ENCODE data around the gene CCDC192.
A peak's percentile ranks its signal among the peaks of the same experiment; 100 is the strongest.

CCDC192 gene

DNA sequence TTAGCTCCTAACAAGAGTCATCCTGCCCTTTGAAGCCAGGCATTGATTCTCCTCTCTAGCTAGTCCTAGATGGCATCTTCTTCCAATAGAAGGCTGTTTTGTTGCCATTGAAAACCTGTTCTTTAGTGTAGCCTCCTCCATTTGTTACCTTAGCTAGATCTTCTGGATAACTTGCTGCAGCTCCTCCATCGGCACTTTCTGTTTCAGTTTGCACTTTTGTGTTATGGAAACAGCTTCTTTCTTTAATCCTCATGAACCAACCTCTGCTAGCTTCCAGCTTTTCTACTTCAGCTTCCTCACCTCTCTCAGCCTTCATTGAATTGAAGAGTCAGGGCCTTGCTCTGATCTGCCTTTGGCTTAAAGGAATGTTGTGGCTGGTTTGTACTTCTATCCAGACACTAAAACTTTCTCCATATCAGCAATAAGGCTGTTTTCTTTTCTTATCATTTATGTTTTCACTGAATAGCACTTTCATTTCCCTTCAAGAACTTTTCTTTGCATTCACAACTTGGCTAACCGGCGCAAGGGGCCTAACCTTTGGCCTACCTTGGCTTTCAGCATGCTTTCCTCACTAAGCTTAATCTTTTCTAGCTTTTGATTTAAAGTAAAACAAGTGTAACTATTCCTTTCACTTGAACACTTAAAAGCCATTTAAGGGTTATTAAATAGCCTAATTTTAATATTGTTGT, 213.8 kb downstream of the CCDC192 start:
- no peak for DNase-seq (ENCODE audit: low read depth in 2 of 3, low spot score in 2 of 3)

DNA sequence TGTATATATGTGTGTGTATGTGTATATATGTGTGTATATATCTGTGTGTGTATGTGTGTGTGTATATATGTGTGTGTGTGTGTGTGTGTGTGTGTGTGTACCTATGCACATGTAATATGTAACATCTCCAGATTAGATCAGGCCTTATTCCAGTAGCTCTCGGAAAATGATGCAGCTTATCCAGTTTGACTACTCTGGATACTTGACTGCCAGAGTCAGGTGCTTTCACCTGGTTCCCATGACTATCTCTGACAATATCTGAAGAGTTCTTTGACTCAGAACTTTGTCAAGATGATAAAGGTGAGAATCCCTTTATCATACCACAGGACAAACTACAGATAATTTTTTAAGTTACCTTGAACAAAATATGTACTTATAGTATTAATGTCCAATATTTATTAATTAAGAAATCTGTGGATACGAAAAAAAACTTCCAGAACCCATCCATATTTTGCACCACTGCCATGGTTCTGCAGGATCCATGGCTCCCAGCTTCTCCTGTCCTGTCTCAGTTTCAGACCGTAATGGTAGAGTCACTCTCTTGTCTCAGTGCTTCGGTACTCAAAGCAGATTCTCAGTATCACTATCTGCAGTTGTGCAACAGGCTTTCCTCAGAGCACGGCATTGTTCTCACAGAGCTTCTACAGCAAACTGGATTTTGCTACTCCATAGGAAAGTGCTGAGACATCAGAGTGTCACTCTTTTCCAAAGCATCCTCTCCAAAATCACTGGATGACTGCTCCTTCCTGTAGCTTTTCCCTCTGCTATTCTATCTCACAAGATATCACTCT, 216.0 kb downstream of the CCDC192 start:
- DNase-seq (ENCODE audit: low read depth in 2 of 3, low spot score in 2 of 3) = no peak

DNA sequence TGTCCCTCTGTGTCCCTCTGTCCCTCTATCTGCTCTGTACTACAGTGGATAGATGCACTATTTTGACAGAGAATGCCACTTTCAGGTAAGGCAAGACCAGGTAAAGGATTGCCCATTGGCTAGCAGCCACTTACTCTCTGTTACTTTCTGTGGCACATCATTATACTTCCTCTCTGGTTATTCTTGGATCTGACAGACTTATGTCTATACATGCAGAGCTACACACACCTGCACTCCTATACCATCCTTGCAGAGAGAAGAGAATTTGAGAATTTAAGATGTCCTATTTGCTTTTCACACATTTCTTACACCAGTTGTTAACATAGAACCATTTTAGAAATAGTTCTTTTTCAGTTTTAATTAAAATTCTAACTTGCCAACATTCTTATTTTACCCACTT, 216.6 kb downstream of the CCDC192 start:
- no peak for DNase-seq (ENCODE audit: low read depth in 2 of 3, low spot score in 2 of 3)

DNA sequence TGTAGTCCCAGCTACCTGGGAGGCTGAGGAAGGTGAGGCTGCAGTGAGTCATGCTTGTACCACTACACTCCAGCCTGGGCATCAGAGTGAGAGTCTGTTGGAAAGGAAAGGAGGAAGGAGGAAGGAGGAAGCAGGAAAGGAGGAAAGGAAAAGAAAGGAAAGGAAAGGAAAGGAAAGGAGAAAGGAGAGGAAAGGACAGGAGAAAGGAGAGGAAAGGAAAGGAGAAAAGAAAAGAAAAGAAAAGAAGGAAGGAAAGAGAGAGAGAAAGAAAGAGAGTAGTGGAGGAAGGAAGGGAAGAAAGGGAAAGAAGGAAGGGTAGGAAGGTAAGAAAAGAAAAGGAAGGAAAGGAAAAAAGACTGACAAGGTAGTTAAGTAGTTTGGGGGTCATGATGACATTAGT, 217.7 kb downstream of the CCDC192 start:
- DNase-seq (ENCODE audit: low read depth in 2 of 3, low spot score in 2 of 3) = no peak

DNA sequence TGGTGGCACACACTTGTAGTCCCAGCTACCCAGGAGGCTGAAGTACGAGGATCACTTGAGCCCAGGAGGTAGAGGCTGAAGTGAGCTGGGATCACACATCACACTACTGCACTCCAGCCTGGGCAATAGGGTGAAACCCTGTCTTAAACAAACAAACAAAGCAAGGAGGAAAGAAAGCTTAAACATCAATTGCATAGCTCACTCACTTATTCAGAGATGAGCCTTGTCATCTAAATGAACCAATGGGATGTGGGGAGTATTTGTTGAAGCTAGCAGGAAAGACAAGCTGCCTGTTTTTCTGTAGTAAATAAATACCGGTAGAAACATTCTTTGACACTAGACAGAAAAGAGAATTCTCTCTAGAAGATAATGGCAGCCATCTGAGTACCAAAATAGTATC, 219.4 kb downstream of the CCDC192 start:
- DNase-seq (ENCODE audit: low read depth in 2 of 3, low spot score in 2 of 3) = no peak

DNA sequence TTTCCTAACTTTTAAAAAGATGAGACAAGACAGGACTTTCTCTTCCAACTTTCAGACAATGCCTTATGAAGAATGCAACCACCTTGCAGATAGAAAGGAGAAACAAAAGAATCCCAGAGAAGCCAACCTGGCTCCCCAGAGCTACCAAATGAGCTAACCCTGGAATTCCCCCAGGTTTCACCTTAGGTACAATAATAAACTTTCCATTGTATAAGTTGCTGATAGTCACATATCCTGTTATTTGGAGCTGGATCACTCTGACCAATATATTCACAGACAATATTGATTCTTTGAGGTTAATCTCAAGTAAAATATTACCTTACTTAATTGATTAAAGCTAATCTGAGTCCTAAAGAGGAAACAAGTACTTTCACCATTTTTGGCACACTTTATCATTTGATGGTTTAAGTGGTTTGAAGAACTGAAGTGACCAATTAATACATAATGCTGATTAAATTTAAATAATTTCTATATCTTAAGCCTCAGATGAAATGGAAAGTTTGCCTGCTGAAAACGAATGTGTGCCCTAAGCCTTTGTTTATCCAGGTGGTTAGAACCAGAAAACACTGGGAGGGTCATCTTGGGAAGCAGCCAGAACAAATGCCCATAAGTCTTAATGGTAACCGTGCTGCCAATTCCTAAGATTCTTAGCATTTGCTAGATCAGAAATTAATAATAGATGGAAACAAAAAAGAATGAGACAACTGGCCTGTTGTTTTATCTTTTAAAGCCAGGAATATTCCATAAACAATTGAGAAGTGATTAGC, 220.8 kb downstream of the CCDC192 start:
- no peak for DNase-seq (ENCODE audit: low read depth in 2 of 3, low spot score in 2 of 3)

DNA sequence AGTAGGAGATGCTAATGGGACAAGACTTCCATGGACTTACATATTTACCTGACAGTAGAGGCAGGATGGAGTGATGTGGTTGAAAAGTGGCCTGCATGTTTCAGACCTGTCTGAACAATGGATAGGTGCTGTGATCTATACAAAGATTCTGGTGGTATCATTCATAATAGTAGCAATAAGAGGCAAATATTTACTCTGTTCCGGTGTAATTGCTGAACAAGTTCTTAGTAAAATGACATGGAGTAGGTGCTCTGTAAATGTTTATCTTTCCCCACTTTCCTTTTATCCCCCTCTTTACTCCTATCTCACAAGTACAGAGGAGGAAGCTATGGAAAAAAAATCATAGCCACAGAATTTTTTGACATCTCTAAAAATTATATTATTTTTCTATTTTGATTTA, 221.4 kb downstream of the CCDC192 start:
- DNase-seq (ENCODE audit: low read depth in 2 of 3, low spot score in 2 of 3) = no peak

DNA sequence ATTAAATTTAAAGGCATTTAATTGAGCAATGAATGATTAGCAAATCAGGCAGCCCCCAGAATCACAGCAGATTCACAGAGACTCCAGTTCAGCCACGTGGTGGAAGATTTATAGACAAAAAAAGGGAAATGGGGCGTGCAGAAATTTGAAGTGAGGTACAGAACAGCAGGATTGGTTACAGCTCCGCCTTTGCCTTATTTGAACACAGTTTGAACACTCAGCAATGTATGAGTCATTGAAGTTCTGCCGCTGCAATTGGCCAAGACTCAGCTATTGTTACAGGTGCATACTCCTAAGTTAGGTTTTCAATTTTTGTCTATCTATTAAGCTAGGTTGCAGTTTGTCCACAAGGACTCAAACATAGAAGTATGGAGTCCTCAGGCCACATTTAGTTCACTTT, 222.7 kb downstream of the CCDC192 start:
- DNase-seq (ENCODE audit: low read depth in 2 of 3, low spot score in 2 of 3) = no peak

DNA sequence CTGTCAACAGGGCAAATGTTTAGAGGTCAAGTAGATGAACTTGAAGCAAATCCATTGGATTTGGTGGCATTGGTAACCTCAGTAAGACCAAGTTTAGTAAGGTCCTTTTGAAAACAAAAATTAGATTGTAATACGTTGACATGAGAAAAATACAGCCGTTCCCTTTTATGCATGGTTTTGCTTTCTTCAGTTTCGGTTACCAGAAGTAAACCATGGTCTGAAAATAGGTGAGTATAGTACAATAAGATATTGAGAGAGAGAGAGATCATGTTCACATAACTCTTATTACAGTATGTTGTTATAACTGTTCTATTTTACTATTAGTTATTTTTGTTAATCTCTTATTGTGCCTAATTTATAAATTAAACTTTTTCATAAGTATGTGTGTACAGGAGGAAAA, 223.8 kb downstream of the CCDC192 start:
- no peak for DNase-seq (ENCODE audit: low read depth in 2 of 3, low spot score in 2 of 3)

DNA sequence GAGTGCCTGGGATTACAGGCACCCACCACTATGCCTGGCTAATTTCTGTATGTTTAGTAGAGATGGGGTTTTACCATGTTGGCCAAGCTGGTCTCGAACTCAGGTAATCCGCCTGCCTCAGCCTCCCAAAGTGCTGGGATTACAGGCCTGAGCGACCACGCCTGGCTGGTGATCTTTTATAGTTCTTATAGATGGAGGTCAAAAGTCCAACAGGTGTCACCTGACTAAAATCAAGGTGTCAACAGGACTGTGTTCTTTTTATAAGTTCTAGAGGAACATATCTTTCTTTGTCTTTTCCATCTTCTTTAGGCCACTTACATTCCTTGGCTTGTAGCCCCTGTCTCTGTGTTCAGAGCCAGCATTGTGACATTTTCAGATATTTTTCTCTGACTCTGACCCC, 224.9 kb downstream of the CCDC192 start:
- DNase-seq (ENCODE audit: low read depth in 2 of 3, low spot score in 2 of 3) = no peak

DNA sequence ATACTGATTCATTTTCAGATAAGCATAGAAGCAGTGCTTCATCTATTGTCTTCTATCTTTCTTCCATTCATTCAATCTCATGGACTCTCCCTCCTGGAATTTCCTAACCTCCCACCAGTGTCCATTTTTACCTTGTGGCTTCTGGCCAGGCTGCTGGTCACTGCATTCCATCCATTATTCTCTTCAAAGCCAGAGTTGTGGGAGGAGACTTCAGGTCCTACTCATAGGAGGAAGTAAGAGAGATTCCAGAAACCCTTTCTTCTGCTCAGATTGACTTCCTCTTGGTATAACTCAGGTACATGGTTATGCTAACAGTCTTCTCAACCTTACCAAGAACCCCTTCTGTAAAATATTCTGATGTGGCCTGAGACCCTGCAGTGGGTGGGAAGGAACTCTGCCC, 227.1 kb downstream of the CCDC192 start:
- DNase-seq (ENCODE audit: low read depth in 2 of 3, low spot score in 2 of 3) = no peak

DNA sequence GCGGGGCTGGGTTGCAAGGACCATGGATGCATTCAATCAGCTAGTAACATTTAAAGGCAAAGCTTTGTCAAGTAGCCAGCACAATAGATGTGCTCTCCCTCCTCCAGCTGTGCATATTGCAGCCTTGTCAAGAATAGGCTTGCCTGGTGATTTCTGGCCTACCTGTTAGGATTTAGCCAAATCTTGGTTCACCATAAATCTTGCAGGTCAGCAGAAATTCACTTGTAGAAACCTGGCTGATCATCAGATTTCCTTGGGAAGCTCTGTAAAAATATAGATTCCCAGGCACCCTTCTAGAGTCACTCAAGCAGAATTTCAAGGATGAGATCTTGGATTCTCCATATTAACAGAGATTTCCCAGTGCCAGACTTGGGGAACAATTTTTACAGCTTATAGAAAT, 228.2 kb downstream of the CCDC192 start:
- DNase-seq (ENCODE audit: low read depth in 2 of 3, low spot score in 2 of 3) = no peak

DNA sequence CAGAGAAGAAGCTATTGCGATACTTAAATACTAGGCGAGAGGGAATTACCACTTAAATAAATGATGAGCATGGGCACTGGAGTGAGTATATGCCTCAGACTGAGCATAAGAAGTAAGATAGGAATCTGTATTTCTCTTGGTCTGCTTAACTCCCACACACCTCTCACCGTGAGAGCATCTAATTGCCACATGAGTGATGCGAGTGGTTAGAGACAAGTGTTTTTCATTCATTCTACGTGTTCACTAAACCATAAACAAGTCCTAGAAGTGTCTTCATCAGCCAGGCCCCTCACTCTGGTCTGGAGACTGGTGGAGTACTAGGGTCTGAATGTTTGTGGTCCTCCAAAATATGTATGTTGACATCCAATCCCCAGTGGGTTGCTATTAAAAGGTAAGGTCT, 230.2 kb downstream of the CCDC192 start:
- DNase-seq (ENCODE audit: low read depth in 2 of 3, low spot score in 2 of 3) = no peak

DNA sequence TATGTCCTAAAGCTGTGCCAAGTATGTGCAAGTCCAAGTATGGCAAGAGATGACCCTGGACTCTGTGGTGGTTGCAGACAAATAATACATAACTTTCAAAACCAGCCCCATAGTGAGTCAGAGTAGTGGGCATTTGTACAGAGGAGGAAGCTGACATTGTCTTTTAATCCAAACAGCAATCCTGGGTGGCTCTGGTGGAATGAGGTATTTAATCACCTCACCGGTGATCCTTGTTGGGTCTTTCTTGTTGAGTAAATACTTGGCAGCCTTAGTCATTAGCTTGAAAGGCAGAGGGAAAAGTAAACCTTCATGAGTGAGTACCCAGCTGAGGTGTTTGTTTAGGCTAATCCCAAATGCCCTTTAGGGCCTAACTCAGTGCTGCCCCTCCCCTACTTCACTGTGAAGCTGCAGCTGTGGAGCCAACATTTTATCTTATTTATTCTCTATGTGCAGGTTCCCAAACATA, 231.6 kb downstream of the CCDC192 start:
- DNase-seq (ENCODE audit: low read depth in 2 of 3, low spot score in 2 of 3) = no peak

DNA sequence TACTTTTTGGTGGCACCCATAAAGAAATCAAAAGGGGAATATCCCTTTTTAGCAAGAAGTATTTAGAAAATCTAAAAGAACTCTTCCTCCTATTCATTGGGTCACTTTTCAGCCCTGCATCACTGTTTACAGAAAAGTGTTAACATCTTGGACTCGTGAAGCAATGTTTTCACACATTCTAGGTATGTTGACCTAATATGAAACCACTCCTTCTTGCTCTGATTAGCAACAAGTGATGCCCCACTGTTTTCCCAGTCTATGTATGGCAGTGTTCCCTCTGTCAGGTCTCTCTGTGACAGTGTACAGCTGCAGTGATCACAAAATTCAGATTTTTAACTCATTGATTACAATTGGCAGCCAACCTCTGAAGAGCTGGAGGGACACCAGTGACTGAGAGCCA, 232.2 kb downstream of the CCDC192 start:
- no peak for DNase-seq (ENCODE audit: low read depth in 2 of 3, low spot score in 2 of 3)

DNA sequence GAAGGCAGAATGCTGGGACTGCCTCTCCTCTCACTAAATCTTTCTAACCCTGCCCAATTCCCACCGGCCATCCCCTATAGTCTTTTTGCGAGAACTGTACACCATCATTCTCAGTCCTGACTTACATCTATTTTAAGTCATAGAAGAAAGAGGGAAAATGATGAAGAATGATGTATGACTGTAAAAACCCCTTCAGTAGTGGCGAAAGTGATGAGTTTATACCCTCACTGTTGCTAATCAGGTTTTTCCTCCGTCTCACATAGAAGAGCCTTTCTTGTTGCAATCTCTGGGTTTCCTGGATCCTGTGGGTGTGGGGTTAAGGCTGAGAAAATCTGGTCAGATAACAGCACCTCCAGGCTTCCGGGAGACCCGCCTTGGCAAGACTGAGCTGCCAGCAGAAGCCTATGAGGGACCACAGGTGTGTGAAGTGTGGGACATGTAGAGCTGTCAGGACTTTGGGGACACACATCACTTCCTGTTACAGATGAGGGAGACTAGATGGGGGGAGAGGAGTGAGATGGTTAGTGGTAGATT, 233.3 kb downstream of the CCDC192 start:
- DNase-seq (ENCODE audit: low read depth in 2 of 3, low spot score in 2 of 3) = peak in 1 of 3 experiments; percentile 5

DNA sequence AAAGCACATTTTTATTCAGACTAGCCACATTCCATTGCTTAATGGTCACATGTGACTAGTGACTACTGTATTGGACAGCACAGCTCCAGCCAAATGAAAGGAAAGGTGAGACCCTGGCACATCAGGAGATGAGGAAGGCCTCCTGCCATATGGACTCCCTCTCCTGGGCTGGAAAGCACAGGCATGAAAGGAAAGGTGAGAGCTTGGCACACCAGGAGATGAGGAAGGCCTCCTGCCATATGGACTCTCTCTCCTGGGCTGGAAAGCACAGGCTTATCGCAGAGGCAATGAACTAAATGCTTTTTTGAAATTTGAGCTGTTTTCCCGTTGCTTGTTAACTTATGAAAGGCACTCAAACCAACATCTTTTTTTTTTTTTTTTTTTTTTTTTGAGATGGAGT, 235.6 kb downstream of the CCDC192 start:
- DNase-seq (ENCODE audit: low read depth in 2 of 3, low spot score in 2 of 3) = no peak

DNA sequence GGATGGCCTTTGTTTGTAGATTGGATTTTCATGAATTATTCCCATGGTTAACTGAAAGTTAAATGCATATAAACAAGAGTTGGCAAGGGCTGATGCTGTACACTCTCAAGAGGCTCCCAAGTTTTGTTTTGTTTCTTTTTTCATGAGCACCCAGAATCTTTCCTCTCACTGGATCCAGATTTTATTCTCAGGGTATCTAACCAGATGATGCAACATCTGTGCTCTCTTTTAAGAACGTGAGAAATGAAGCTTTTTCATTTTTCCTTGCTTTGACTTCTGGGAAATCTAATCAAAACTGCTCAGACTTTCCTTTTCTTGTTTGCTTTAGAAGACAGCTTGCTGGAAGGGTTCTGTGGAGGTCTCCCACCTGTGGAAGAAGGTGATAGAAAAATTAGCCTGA, 237.7 kb downstream of the CCDC192 start:
- no peak for DNase-seq (ENCODE audit: low read depth in 2 of 3, low spot score in 2 of 3)

DNA sequence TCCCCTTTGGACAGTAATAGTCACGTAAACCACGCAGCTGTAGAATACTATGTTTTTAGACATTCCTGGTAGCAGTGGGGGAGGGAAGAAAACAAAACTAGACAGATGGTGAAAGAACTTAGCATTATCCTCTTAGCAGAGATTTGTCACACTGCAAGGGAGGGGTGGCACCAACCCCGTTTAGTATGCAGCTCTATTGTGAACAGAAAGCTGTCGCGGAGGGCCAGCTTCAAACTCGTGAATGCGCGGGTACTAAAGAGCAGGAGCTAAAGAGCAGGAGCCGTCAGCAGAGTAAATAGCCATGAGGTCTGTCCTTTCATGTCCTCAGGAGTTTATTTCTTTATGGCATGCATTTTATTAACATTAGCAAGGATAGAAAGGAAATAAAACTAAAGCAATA, 238.5 kb downstream of the CCDC192 start:
- DNase-seq (ENCODE audit: low read depth in 2 of 3, low spot score in 2 of 3) = no peak

DNA sequence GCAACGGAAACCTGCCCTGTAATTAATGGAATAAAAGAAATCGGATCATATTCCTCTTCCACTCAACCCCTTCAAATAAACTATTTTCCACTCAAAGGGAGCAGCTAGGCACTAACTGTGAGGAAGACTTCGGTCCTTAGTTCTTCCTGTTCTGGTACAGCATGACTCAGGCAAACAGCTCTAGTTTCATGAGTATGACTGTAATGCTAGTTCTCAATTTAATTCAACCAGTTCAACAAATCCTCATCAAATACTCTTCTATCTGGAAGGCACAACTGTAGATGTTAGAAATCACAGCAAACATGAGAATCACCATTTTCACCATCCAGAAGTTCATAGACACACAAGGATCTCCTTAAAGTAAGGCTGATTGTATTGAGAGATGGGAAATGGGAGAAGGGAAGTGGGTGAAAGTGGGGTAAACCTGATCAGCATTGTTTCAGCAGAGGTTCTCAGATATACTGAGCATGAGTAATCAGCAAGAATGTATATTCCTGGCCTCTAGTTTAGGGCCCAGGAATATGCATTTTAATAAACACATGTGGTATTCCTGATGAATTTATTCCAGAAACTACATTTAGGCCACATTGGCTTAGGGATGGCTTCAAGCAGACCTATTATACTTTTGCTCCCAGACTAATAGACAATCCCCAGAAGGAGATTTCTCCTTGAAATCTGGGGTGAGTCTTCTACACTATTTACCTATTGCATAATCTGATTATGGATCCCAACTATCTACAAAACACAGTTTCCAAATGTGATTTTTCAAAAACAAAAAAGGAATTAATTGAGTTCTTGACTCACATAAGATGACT, 239.3 kb downstream of the CCDC192 start:
- no peak for DNase-seq (ENCODE audit: low read depth in 2 of 3, low spot score in 2 of 3)

DNA sequence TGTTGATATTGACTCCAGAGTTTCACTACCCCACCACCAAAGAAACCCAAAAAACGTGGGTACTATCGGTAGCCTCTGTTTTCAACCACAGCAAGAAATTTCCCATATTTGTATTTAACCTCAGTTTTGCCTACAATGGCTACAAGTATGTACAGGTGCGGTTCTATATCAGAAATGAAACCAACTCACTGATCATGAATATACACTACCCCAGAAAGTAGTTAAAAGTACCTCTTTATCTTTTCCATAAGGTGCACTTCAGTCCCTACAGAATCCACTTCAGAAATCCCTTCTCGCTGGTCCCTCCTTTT, 239.8 kb downstream of the CCDC192 start:
- no peak for DNase-seq (ENCODE audit: low read depth in 2 of 3, low spot score in 2 of 3)
